ENCODE data around the gene FDXACB1.
"Not testable (repeated sequence)": the region's sequence is repeated elsewhere in the genome, so short reads cannot be mapped to it uniquely, and the experiment has no call there.

The FDXACB1 gene

GRCh38 chr11:111909378-111909777 lies 30.4 kb upstream of the FDXACB1 start:
- DNase-seq (ENCODE audit: low read depth), result no peak

- no peak for DNase-seq (ENCODE audit: low read depth)
Observed at GRCh38 chr11:111908639-111909305, 29.8 kb upstream of the FDXACB1 start.

GRCh38 chr11:111906680-111907079 lies 27.7 kb upstream of the FDXACB1 start:
- DNase-seq (ENCODE audit: low read depth), result no peak

GRCh38 chr11:111905411-111905810 lies 26.4 kb upstream of the FDXACB1 start:
- no peak for DNase-seq (ENCODE audit: low read depth)

- DNase-seq (ENCODE audit: low read depth), result no peak
Observed at GRCh38 chr11:111886844-111887243, 7.9 kb upstream of the FDXACB1 start.

GRCh38 chr11:111886032-111886431 lies 7.1 kb upstream of the FDXACB1 start:
- no peak for DNase-seq (ENCODE audit: low read depth)

GRCh38 chr11:111885053-111885452 lies 6.1 kb upstream of the FDXACB1 start:
- not testable (repeated sequence) for DNase-seq (ENCODE audit: low read depth)

- no peak for DNase-seq (ENCODE audit: low read depth)
Observed at GRCh38 chr11:111882202-111882601, 3.2 kb upstream of the FDXACB1 start.

- no peak for DNase-seq (ENCODE audit: low read depth)
Observed at GRCh38 chr11:111879637-111879960, 634 bp upstream of the FDXACB1 start.

- peak; percentile 14 for DNase-seq (ENCODE audit: low read depth)
Observed at GRCh38 chr11:111878385-111878848, 548 bp downstream of the FDXACB1 start.

- DNase-seq (ENCODE audit: low read depth), result peak; percentile 2
Observed at GRCh38 chr11:111871693-111872161, 7.2 kb downstream of the FDXACB1 start.

GRCh38 chr11:111870886-111871692 lies 7.9 kb downstream of the FDXACB1 start, which contains the start of gene ALG9:
Gene ALG9, minus strand, starts transcription at chr11:111871581. Its CDS starts 99 bp downstream, at chr11:111871482.
- peak; percentile 55 for DNase-seq (ENCODE audit: low read depth)

GRCh38 chr11:111870522-111870885 lies 8.5 kb downstream of the FDXACB1 start:
- DNase-seq (ENCODE audit: low read depth), result no peak

- DNase-seq (ENCODE audit: low read depth), result no peak
Observed at GRCh38 chr11:111870113-111870512, 8.9 kb downstream of the FDXACB1 start.

- no peak for DNase-seq (ENCODE audit: low read depth)
Observed at GRCh38 chr11:111860257-111860656, 18.7 kb downstream of the FDXACB1 start.

- DNase-seq (ENCODE audit: low read depth), result no peak
Observed at GRCh38 chr11:111855506-111855905, 23.5 kb downstream of the FDXACB1 start.

- no peak for DNase-seq (ENCODE audit: low read depth)
Observed at GRCh38 chr11:111852103-111852502, 26.9 kb downstream of the FDXACB1 start.

GRCh38 chr11:111851636-111852035 lies 27.3 kb downstream of the FDXACB1 start:
- DNase-seq (ENCODE audit: low read depth), result no peak

GRCh38 chr11:111851067-111851466 lies 27.9 kb downstream of the FDXACB1 start:
- DNase-seq (ENCODE audit: low read depth), result no peak

GRCh38 chr11:111849631-111850030 lies 29.3 kb downstream of the FDXACB1 start:
- no peak for DNase-seq (ENCODE audit: low read depth)

GRCh38 chr11:111846636-111847035 lies 32.3 kb downstream of the FDXACB1 start:
- peak; percentile 40 for DNase-seq (ENCODE audit: low read depth)

- DNase-seq (ENCODE audit: low read depth), result peak; percentile 54
Observed at GRCh38 chr11:111846063-111846462, 32.9 kb downstream of the FDXACB1 start.

- peak; percentile 41 for DNase-seq (ENCODE audit: low read depth)
Observed at GRCh38 chr11:111845276-111846028, 33.5 kb downstream of the FDXACB1 start.

Data from HS-5 (cell line).